Measurements from ENCODE around the gene KIF15.

- no peak for TF ChIP-seq POLR2A (IDR thresholded peaks at IDR 0.05)
- peak; percentile 16 to 29 for TF ChIP-seq CTCF (IDR thresholded peaks at IDR 0.05)
These were observed 49.0 kb upstream of the KIF15 start, which contains the start of gene ZNF502 for GRCh38 chr3:44712455-44713075.

Data from suprapubic skin (tissue), 3 donors.